Central memory CD8-positive, alpha-beta T cell (primary cell): ENCODE results near the gene SHISA7.

ENCODE experiments used
- ATAC-seq: fragments of 150-1000 bp; cut with Tn5 transposase; replicated peaks from 2 replicates; pipeline ENCODE4 v1.10.0; 2022; ENCODE audit warnings: mild to moderate bottlenecking, moderate FRiP score, moderate number of reproducible peaks; ENCODE audit not compliant: poor library complexity, severe bottlenecking; ENCODE audit errors: extremely low read depth
- DNase-seq, 2 donors: peaks; one replicate each; pipeline ENCODE4 v3.0.0; 2021; ENCODE audit warnings: low spot score in 2 of 2
- H3K27ac Mint-ChIP-seq: one replicate; pipeline ENCODE4 v1.8.0; 2022; ENCODE audit warnings: low read depth, mild to moderate bottlenecking, moderate library complexity, mixed read lengths
- H3K27me3 Mint-ChIP-seq: one replicate; pipeline ENCODE4 v1.8.0; 2022; ENCODE audit warnings: mixed read lengths
- H3K36me3 Mint-ChIP-seq: one replicate; pipeline ENCODE4 v1.8.0; 2022; ENCODE audit warnings: mild to moderate bottlenecking, moderate library complexity, mixed read lengths; ENCODE audit not compliant: insufficient read depth
- H3K4me1 Mint-ChIP-seq: one replicate; pipeline ENCODE4 v1.8.0; 2022; ENCODE audit warnings: mixed read lengths
- H3K4me3 Mint-ChIP-seq: one replicate; pipeline ENCODE4 v1.8.0; 2022; ENCODE audit warnings: mild to moderate bottlenecking, moderate library complexity, mixed read lengths
- H3K9me3 Mint-ChIP-seq: one replicate; pipeline ENCODE4 v1.8.0; 2022; ENCODE audit warnings: mixed read lengths

SHISA7 gene

DNA sequence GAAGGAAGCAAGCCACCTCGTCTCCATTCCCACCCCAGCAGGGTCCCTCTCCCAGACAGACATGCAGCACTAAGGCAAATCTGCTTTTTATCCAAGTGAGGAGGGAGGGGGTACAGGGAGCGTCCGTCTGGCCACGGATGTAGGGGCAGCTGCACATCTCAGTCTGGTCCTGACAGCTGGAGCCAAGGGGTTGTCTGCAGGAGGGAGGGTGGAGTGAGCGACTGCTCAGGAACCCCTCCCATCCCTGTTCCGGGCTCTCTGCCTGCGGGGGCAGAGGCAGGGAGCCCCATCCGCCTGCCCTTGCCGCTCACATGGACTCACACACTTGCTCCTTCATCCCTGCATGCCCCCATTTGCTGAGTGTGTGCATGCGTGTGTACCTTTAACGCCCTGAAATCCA is 63.9 kb downstream of the SHISA7 start:
- Mint-ChIP-seq H3K4me3 (no peak overlapping the region), H3K4me1 (peaks cover 22% of the 10 kb centered on the region), H3K36me3 (peaks cover 2% of the 10 kb centered on the region), H3K27me3 (peaks cover 14% of the 10 kb centered on the region), H3K9me3 (no peaks in the 10 kb centered on the region), H3K27ac (peak overlapping the region; percentile 8)
- no peak for DNase-seq
- no peak for ATAC-seq
